Adipocyte (in vitro differentiated cells): Measurements from ENCODE around the gene BRD4.

Source experiments
- DNase-seq: peaks from one replicate; pipeline ENCODE4 v3.0.0-alpha.2; 2015; ENCODE audit warnings: low read depth
- H3K27me3 ChIP-seq: replicated peaks from 2 replicates; pipeline ENCODE4 v1.7.0; 2013; ENCODE audit warnings: mild to moderate bottlenecking, low read length, moderate library complexity; ENCODE audit not compliant: control insufficient read depth, insufficient read depth
- H3K36me3 ChIP-seq: 2 replicates; pipeline ENCODE4 v1.7.0; 2013; ENCODE audit warnings: low read length, mild to moderate bottlenecking, moderate library complexity; ENCODE audit not compliant: control insufficient read depth, insufficient read depth, severe bottlenecking
- H3K4me1 ChIP-seq: 2 replicates; pipeline ENCODE4 v1.7.0; 2013; ENCODE audit warnings: mild to moderate bottlenecking, low read length, moderate library complexity; ENCODE audit not compliant: control insufficient read depth, insufficient read depth
- H3K4me3 ChIP-seq: 2 replicates; pipeline ENCODE4 v1.7.0; 2013; ENCODE audit warnings: mild to moderate bottlenecking, low read length, moderate library complexity
- H3K9ac ChIP-seq: 2 replicates; pipeline ENCODE4 v1.7.0; 2013; ENCODE audit warnings: mild to moderate bottlenecking, low read length, moderate library complexity
- H3K9me3 ChIP-seq: 2 replicates; pipeline ENCODE4 v1.7.0; 2013; ENCODE audit warnings: mild to moderate bottlenecking, low read length, moderate library complexity; ENCODE audit not compliant: control insufficient read depth

BRD4 gene

DNA sequence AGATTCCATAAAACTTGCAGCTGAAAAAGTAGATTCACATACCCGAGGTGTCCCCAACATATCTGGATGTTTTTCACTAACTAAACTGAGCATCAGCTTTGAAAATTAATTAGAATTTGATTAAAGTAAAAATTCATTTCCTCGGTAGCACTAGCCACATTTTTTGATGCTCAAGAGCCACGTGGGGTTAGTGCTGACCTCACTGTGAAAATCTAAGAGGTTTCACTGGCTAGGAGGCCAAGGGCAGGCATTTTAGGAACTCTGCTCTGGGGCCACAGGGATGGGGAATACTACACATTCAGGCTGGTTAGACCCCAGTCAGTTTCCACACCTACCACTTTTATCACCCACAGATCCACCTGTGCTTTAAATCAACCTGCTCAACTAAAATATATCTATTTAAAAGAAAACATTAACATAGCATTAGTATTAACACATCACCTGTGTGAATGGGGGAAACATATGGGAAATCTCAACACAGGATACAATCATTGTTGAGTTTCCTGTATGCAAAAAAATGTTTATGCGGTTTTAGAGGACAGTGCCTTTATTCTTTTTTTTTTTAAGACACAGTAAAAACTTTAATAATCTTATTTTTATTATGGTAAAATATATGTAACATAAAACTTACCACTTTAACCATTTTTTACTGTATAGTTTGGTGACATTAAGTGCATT lies 45.5 kb downstream of the BRD4 start:
- peaks cover 58% of the 10 kb centered on the region for H3K4me1 ChIP-seq
- H3K9me3 ChIP-seq, result no peaks in the 10 kb centered on the region
- H3K4me3 ChIP-seq, result no peak overlapping the region
- DNase-seq, result no peak
- no peak overlapping the region for H3K9ac ChIP-seq
- no peaks in the 10 kb centered on the region for H3K27me3 ChIP-seq
- no peaks in the 10 kb centered on the region for H3K36me3 ChIP-seq

DNA sequence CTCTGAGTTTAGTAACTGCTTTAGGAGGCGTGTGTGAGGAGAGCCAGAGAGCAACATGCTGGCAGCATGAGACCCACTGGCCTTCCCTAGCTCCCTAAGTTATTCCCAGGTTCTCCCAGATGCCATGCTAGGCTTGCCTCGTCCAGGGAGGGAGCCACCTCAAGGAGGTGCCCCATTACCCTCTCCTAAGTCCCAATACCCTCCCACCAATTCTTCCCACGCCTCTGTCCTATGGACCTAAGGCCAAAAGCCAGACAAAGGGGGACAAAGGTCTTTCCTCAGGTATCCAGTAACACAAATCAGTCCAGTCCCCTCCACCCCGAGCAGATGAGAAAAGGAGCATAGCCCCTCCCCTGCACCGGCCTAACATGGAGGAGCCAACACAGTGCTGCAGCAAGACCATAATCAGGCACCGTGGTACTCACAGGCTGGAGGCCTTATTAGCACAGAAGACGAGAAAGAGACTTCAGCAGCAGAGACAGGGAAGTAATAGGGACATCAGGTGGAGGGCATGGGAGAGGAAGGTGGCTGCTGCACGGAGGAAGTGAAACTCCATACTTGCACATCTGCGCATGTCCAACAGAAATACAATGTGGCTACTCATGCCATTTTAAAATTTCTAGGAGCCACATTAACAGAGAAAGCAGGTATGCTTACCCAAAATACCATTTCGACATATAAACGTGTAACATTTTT lies 46.3 kb downstream of the BRD4 start:
- H3K27me3 ChIP-seq, result no peaks in the 10 kb centered on the region
- no peak for DNase-seq
- H3K4me3 ChIP-seq, result no peak overlapping the region
- no peaks in the 10 kb centered on the region for H3K9me3 ChIP-seq
- H3K9ac ChIP-seq, result no peak overlapping the region
- no peaks in the 10 kb centered on the region for H3K36me3 ChIP-seq
- H3K4me1 ChIP-seq, result peaks cover 60% of the 10 kb centered on the region

DNA sequence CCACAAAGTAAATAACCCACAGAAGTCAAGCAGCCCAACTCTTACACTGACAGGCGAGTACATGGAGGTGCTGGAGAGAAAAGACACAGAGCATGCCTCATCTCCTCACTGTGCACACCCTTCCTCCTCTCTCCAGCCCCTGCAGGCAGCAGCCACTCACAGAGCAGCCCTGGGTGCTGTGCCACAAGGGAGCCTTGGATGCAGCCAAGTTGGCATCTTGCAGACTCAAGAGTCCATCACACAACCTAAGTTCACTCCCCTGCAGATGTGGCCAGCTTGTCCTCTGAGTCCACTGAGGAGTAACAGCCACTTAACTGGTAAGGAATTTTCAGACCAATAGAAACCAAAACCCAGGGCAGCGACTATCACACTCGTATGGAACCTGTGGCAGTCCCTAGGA lies 47.4 kb downstream of the BRD4 start:
- H3K4me3 ChIP-seq, result no peak overlapping the region
- DNase-seq, result no peak
- no peak overlapping the region for H3K9ac ChIP-seq
- H3K9me3 ChIP-seq, result no peaks in the 10 kb centered on the region
- H3K4me1 ChIP-seq, result peaks cover 68% of the 10 kb centered on the region
- no peaks in the 10 kb centered on the region for H3K36me3 ChIP-seq
- no peaks in the 10 kb centered on the region for H3K27me3 ChIP-seq

DNA sequence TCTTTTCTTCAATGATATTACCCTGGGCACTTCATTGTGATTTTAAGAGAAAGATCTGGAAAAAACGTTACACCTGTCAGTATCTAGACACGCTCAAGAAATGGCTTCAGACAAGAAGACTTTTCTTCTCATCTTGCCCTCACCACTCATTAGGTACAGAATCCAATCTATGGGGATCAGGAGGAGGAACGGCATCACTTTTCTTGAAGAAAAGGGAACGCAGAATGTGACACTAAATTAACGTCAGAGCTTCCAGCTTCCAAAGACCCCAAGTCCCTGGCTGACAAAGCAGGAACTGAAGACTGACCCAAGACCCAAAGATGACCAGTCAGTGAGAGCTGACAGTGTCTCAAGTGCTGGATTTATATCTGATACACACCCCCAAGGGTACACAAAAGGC lies 48.2 kb downstream of the BRD4 start:
- H3K27me3 ChIP-seq, result no peaks in the 10 kb centered on the region
- H3K9ac ChIP-seq, result no peak overlapping the region
- H3K9me3 ChIP-seq, result no peaks in the 10 kb centered on the region
- H3K4me1 ChIP-seq, result peaks cover 76% of the 10 kb centered on the region
- DNase-seq, result no peak
- H3K4me3 ChIP-seq, result no peak overlapping the region
- no peaks in the 10 kb centered on the region for H3K36me3 ChIP-seq

DNA sequence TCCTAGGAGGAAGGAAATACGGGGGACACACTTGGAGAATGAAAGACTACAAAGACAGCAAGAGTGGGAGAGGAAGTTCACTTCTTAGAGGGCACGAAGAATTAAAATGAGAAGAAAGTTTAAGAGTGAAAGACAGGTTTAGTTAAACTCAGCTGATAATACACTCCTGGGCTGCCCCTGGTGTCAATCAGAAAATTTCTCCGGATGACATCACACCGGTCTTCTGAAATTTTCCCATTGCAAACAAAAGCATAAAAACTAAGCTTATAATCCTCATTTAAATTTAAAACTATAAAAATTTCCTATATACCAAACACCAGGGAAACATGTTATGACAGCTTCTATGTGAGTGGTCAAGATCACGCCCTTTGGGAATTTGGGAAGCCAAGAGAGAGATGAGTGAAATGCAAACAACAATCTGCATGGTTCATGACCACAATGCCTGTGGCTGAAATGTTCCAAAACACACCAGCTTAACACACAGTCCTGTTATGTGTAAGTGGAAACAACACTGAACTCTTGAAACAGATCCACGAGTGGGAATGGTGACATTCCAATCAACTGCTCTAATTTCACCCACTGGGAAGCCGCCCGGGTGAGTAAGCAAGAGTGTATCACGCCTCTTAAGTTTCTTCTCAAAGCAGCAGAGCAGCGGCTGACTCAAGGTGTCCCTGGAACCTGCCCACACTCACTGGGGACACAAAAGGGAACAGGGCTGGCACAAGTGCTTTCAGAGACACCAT lies 49.0 kb downstream of the BRD4 start:
- peak; percentile 79 for DNase-seq
- no peaks in the 10 kb centered on the region for H3K9me3 ChIP-seq
- no peak overlapping the region for H3K9ac ChIP-seq
- H3K36me3 ChIP-seq, result no peaks in the 10 kb centered on the region
- peaks cover 69% of the 10 kb centered on the region for H3K4me1 ChIP-seq
- H3K4me3 ChIP-seq, result peak overlapping the region; percentile 15
- H3K27me3 ChIP-seq, result no peaks in the 10 kb centered on the region

DNA sequence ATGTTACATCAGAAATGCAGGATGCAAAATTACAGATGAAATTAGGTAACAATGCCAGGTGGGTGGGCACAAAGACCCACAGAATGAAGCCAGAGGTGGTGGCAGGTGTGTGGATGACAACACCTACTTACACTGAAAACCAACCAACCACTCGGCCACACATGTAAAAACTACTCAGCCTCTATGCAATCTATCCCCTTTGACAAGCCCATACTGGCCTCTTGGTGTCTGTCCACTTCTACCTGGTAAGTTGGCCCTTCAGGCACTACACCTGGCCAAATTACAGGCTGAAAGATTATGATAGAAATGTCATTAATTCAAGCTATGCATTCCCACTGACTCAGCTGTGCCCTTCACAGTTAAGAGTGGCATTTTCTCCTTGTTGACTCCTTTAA lies 50.0 kb downstream of the BRD4 start:
- no peak overlapping the region for H3K4me3 ChIP-seq
- no peak overlapping the region for H3K9ac ChIP-seq
- H3K4me1 ChIP-seq, result peaks cover 59% of the 10 kb centered on the region
- no peaks in the 10 kb centered on the region for H3K9me3 ChIP-seq
- DNase-seq, result no peak
- H3K36me3 ChIP-seq, result no peaks in the 10 kb centered on the region
- H3K27me3 ChIP-seq, result no peaks in the 10 kb centered on the region

DNA sequence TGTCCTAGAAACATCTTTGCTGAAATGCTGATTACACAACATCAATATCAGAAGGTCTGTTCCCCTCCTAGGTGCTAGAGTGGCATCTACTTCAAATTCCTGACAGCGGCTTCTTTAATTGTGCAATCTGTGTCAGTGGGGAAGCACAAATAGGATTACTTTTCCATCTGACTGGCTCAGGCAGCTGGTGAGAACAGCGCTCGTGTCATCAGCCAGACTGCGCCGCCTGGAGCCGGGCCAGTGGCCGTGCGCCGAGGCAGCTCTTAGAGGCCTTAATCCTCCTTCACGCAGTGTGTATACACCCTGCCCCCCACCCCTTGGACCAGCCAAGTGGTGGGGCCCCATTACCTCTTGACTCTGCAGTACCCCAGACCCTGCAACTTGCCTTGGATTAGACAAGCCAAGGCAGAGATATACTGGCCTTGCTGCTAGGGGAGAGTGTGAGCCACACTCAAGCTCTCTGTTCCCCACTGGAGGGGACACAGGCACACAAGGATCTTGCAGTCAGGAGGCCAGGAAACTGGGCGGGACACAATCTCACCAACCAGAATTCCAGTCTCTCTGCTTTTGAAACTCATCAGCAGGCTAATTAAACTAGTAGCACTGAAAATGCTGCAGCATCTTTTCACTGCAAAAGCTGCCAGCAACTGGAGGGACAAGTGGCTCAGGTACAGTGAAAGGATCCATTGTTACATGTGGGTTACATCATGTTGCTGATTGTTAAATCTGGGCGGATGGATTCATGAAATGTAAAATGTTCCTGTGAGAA lies 51.2 kb downstream of the BRD4 start:
- DNase-seq, result peak; percentile 94
- H3K9me3 ChIP-seq, result no peaks in the 10 kb centered on the region
- no peak overlapping the region for H3K4me3 ChIP-seq

DNA sequence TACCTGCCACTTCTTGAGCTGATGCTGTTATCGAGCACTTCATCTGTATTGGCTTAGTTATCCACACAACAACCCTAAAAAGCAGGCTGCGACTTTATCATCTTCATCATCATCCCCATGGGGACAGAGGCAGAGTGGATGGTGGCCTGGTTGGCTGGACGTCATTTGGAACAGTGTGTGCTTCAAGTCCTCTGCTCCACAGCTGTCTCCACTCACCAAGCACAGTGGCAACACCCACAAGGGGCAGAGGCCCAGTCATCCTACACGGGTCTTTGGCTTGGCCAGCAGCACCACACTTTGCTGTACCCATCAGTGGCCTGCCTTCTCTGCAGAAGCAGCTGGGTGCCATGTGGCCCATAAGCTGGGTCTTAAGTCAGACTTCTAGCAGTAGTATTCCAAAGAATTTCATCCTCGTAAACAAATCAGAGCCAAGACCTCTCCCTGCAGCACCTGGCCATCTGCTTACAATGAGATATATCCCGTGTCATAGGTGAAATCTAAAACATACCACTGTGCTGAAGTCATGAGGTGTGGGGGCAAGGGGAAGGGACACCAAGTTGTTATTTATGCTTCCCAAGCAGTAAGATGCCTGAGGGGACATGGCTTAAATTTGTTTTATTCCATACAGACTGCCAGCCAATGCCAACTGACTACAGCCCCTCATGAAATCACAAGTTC lies 52.2 kb downstream of the BRD4 start:
- peaks cover 79% of the 10 kb centered on the region for H3K4me1 ChIP-seq
- H3K4me3 ChIP-seq, result no peak overlapping the region
- H3K27me3 ChIP-seq, result no peaks in the 10 kb centered on the region
- no peaks in the 10 kb centered on the region for H3K9me3 ChIP-seq
- no peak for DNase-seq
- peak overlapping the region; percentile 50 for H3K9ac ChIP-seq
- H3K36me3 ChIP-seq, result no peaks in the 10 kb centered on the region

More for the DNA sequence above, 51.2 kb downstream of the BRD4 start:
- Histone ChIP-seq H3K4me1 (peaks cover 70% of the 10 kb centered on the region), H3K9ac (peak overlapping the region; percentile 50), H3K36me3 (no peaks in the 10 kb centered on the region), H3K27me3 (no peaks in the 10 kb centered on the region)

DNA sequence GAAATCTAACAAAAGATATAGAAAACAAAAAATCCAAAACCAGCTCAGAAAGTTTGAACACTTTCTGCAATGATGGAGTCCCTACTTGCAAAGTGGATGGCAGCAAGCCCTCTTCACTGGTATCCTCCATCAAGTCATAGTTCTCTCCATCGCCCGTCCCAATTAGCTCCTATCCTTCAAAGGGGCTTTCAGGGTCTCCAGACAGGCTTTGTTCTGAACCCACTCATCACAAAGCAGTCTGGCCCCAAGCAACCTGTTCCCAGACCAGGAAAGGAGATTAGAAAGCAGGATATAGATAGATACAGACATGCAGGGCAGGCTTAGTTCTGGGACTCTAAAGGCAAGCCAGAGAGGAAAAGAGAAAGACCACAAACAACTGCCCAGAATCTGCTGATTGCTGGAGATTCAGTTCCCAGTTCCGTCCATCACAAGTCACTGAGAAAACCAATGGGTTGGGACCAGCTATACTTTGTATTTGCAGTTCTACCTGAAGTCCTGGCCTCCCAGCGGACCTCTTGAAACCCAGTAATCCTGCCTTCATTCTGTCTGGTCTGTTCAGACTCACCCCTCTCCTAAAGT lies 52.9 kb downstream of the BRD4 start:
- Histone ChIP-seq H3K4me3 (no peak overlapping the region), H3K4me1 (peaks cover 81% of the 10 kb centered on the region), H3K27me3 (no peaks in the 10 kb centered on the region), H3K9ac (no peak overlapping the region), H3K36me3 (no peaks in the 10 kb centered on the region), H3K9me3 (no peaks in the 10 kb centered on the region)
- no peak for DNase-seq

DNA sequence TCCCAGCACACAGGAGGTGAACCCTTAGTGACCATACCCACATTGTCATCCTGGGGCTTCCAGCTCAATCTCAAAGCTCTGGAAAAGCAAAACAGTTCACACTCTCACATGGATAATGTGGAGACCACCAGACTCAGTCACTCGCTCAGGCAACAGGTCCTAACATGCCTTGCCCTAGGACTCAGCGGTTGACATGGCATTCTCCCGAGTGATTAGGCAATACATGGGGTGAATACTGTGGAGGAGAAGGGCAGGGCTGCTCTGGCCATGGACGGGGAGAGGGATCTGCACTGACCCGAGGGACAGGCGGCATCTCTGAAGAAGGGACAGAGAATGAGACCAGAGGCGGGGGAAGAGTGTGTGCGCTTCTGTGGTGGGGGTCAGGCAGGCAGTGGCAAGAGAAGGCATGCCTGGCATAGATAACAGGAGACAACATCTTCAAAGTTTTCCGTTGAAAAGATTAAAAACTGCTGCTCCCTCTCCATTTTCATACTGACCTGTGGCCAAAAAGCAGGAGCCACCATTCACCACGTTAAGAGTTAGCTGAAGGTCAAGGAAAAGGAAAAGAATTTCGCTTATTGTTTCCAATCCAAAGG lies 55.6 kb downstream of the BRD4 start:
- Histone ChIP-seq H3K27me3 (no peaks in the 10 kb centered on the region), H3K9ac (no peak overlapping the region), H3K9me3 (no peaks in the 10 kb centered on the region), H3K36me3 (peaks cover 11% of the 10 kb centered on the region), H3K4me1 (peaks cover 69% of the 10 kb centered on the region), H3K4me3 (no peak overlapping the region)
- no peak for DNase-seq
